Naive thymus-derived CD8-positive, alpha-beta T cell (primary cell): ENCODE data around the gene NDUFA13. TPM values are rescaled to one million over a fixed set of nuclear protein-coding genes. Genes with fewer than 3 reads are reported as not detected.

ENCODE experiments used
- ATAC-seq, 2 donors: fragments of 150-1000 bp; cut with Tn5 transposase in 1 of 2; sonication (Bioruptor Pico), chemical (Tn5 transposase) in 1 of 2; 1 replicate in 1 of 2; 2 replicates in 1 of 2; pipeline ENCODE4 v1.10.0; 2021; ENCODE audit warnings: mild to moderate bottlenecking in 2 of 2, moderate library complexity in 2 of 2
- POLR2A ChIA-PET: fragments of 350-600 bp; sonication (Branson Sonifier 250); formaldehyde crosslinking; loops from one replicate; lab custom pipeline; 2021; ENCODE audit warnings: antibody characterized with exemption; lab: Charles Lee
- DNase-seq, 10 donors: peaks; one replicate each; pipeline versions ENCODE4 v3.0.0 to v3.0.0-alpha.2; 2020 to 2022
- H3K27ac Mint-ChIP-seq, 10 donors: one replicate each; pipeline ENCODE4 v1.8.0; 2020 to 2022; ENCODE audit warnings: mild to moderate bottlenecking in 10 of 10, mixed read lengths in 10 of 10, moderate library complexity in 4 of 10, inconsistent platforms in 1 of 10
- H3K27me3 Mint-ChIP-seq, 5 donors: one replicate each; pipeline ENCODE4 v1.8.0; 2021 to 2022; ENCODE audit warnings: mixed read lengths in 5 of 5
- H3K36me3 Mint-ChIP-seq, 3 donors: one replicate each; pipeline ENCODE4 v1.8.0; 2020 to 2022; ENCODE audit warnings: mixed read lengths in 3 of 3, mild to moderate bottlenecking in 2 of 3, inconsistent platforms in 1 of 3
- H3K4me1 Mint-ChIP-seq, 4 donors: one replicate each; pipeline ENCODE4 v1.8.0; 2021 to 2022; ENCODE audit warnings: mixed read lengths in 4 of 4
- H3K4me3 Mint-ChIP-seq, 10 donors: one replicate each; pipeline ENCODE4 v1.8.0; 2020 to 2022; ENCODE audit warnings: mild to moderate bottlenecking in 10 of 10, mixed read lengths in 10 of 10, moderate library complexity in 6 of 10, inconsistent platforms in 1 of 10
- H3K9me3 Mint-ChIP-seq, 9 donors: one replicate each; pipeline ENCODE4 v1.8.0; 2020 to 2022; ENCODE audit warnings: mixed read lengths in 9 of 9, mild to moderate bottlenecking in 3 of 9, inconsistent platforms in 1 of 9, moderate library complexity in 1 of 9
- polyA plus RNA-seq, 3 donors: library from polyadenylated mRNA; unstranded; fragments of 300-500 nt; fragmentation: Illumina TruSeq; gene quantifications; one replicate each; pipeline ENCODE4 v1.2.3, GENCODE V29; 2021
- total RNA-seq, 8 experiments: library from RNA in 2 of 8; stranded (reverse) in 2 of 8; gene quantifications; one replicate each; pipeline ENCODE4 v1.2.3 and lab custom pipeline; 2021 to 2026

NDUFA13 gene
- total and polyA plus RNA-seq, 5 experiments from 2014 or later: 177 to 360 (median 329) TPM

- Mint-ChIP-seq H3K9me3 (no peaks in the 10 kb centered on the region), H3K27ac (peak overlapping the region in 4 of 10 donors; percentile 62 to 86 (median 84)), H3K36me3 (peaks cover 0 to 12% (median 2%) of the 10 kb centered on the region in 3 donors), H3K4me3 (no peak overlapping the region), H3K27me3 (no peaks in the 10 kb centered on the region), H3K4me1 (peaks cover 14 to 37% (median 21%) of the 10 kb centered on the region in 4 donors)
- ATAC-seq (no peak), DNase-seq (no peak)
- POLR2A ChIA-PET: interaction anchor here (0.6 to 1.1 kb wide), 2 partner anchors 40 to 58 kb away, joined by 3 to 8 read pairs; no protein-coding TSS in a partner anchor
Observed at GRCh38 chr19:19558055-19558454, 42.0 kb downstream of the NDUFA13 start.

DNA sequence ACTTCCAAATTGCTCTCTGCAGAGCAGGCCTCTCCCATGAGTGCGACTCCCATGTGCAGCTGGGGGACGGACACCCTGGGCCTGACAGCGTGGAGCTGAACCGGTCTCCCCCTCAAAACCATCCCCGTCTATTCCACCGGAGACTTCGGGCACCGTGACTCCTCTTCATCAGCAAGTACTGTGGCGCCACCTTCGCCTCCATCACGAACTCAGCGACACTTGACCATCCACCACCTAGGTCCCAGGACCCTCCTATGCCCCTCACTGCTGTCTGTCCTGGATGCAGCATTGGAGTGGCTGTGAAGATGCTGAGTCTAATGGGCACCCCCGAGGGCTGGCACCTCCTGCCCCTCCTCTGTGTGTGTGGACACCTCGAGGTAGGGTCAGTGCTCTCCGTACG, 42.6 kb downstream of the NDUFA13 start:
- Mint-ChIP-seq H3K4me1 (peaks cover 14 to 40% (median 22%) of the 10 kb centered on the region in 4 donors), H3K36me3 (peaks cover 0 to 13% (median 2%) of the 10 kb centered on the region in 3 donors), H3K27me3 (no peaks in the 10 kb centered on the region), H3K9me3 (no peaks in the 10 kb centered on the region), H3K27ac (peak overlapping the region in 6 of 10 donors; percentile 47 to 86 (median 75)), H3K4me3 (peak overlapping the region in 1 of 10 donors; percentile 25)
- no peak for ATAC-seq
- DNase-seq: no peak
- POLR2A ChIA-PET: interaction anchor here (0.6 to 1.4 kb wide), 2 partner anchors 58 to 67 kb away, joined by 3 to 11 read pairs; no protein-coding TSS in a partner anchor

- POLR2A ChIA-PET: interaction anchor here (1.1 to 1.5 kb wide), 5 partner anchors 30 to 69 kb away, joined by 3 to 11 read pairs (median 5); no protein-coding TSS in a partner anchor
- H3K4me3 Mint-ChIP-seq: no peak overlapping the region
- H3K9me3 Mint-ChIP-seq: no peaks in the 10 kb centered on the region
- ATAC-seq (no peak), DNase-seq (no peak)
- peak overlapping the region in 5 of 10 donors; percentile 47 to 87 (median 79) for H3K27ac Mint-ChIP-seq
- peaks cover 13 to 31% (median 20%) of the 10 kb centered on the region in 4 donors for H3K4me1 Mint-ChIP-seq
- H3K27me3 Mint-ChIP-seq: no peaks in the 10 kb centered on the region
- peaks cover 0 to 22% (median 11%) of the 10 kb centered on the region in 3 donors for H3K36me3 Mint-ChIP-seq
Observed at GRCh38 chr19:19559931-19560330, 43.9 kb downstream of the NDUFA13 start.

- Mint-ChIP-seq H3K4me1 (peaks cover 13 to 31% (median 20%) of the 10 kb centered on the region in 4 donors), H3K36me3 (peaks cover 0 to 29% (median 15%) of the 10 kb centered on the region in 3 donors), H3K9me3 (no peaks in the 10 kb centered on the region), H3K27ac (peak overlapping the region in 3 of 10 donors; percentile 30 to 88 (median 72)), H3K27me3 (no peaks in the 10 kb centered on the region), H3K4me3 (no peak overlapping the region)
- ATAC-seq (no peak), DNase-seq (no peak)
- POLR2A ChIA-PET: interaction anchor here (0.5 to 1.9 kb wide), 5 partner anchors 35 to 103 kb away, joined by 3 to 4 read pairs (median 3); partner anchors contain the start of gene GMIP
Observed at GRCh38 chr19:19561946-19562664, 46.1 kb downstream of the NDUFA13 start.

DNA sequence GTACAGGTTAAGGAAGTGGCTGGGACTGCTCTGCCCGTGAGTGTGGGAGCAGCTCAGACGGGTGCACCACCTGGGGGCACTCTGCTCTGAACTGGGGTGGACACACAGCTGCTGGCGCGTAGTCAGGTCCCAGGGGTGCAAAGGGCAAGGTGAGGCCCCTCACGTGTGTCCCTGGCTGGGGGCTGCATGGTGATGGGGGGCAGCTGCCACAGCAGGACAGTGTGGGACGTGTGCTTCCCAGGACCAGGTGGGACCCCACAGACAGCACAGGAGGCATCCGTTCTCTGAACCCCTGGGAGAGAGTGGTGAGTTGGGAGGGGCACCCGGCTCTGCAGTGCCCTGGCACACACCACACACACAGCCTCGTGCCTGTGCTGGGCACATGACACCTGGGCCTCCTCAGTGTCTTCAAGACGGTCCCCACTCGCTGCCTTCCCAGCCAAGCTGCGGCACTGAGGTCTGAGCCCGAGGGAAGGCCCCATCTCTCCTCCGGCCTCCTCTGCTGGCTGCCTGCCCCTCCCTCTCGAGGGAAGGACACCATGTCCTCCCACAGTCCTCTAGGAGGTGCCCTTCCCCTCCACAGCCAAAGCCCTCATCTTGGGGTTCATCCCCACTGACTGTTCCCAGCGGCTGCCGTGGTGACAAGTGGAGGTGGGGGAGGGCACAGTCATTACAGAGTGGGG, 46.8 kb downstream of the NDUFA13 start:
- POLR2A ChIA-PET: interaction anchor here (0.9 to 1.9 kb wide), 4 partner anchors 34 to 106 kb away, joined by 3 to 4 read pairs (median 3); partner anchors contain the start of genes GMIP and NDUFA13
- H3K9me3 Mint-ChIP-seq: no peaks in the 10 kb centered on the region
- H3K27ac Mint-ChIP-seq: peak overlapping the region in 4 of 10 donors; percentile 30 to 84 (median 73)
- ATAC-seq (peak; percentile 91 to 92), DNase-seq (peak in 8 of 10 donors; percentile 32 to 79 (median 47))
- peaks cover 0 to 33% (median 15%) of the 10 kb centered on the region in 3 donors for H3K36me3 Mint-ChIP-seq
- H3K4me1 Mint-ChIP-seq: peaks cover 14 to 31% (median 20%) of the 10 kb centered on the region in 4 donors
- no peaks in the 10 kb centered on the region for H3K27me3 Mint-ChIP-seq
- no peak overlapping the region for H3K4me3 Mint-ChIP-seq

DNA sequence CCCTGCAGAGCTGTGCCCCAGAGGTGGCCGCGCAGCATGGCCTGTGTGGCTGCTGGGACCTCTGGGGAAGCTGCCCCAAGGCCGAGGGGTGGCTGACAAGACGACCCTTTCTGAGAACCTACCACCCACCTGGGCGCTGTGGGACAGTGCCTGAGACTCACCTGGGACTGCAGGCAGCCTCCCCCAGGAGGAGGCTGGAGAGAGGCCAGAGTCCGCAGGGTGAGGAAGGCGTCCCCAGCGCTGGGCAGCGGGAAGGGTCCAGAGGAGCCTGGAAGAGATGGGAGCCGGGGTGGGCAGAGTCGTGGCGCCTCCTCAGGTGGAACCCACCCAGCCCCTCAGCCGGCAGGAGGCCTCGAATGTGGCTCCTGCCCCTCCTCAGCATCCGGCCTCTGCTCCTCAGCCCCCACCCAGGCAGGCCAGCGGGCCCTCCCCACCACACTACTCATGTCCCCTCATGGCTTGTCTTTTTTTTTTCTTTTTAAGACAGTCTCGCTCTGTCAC, 47.4 kb downstream of the NDUFA13 start:
- H3K36me3 Mint-ChIP-seq: peaks cover 0 to 34% (median 15%) of the 10 kb centered on the region in 3 donors
- DNase-seq: no peak
- H3K27ac Mint-ChIP-seq: peak overlapping the region in 5 of 10 donors; percentile 36 to 79 (median 68)
- ATAC-seq: no peak
- H3K4me1 Mint-ChIP-seq: peaks cover 13 to 29% (median 19%) of the 10 kb centered on the region in 4 donors
- H3K27me3 Mint-ChIP-seq: no peaks in the 10 kb centered on the region
- no peak overlapping the region for H3K4me3 Mint-ChIP-seq
- H3K9me3 Mint-ChIP-seq: no peaks in the 10 kb centered on the region
- POLR2A ChIA-PET: interaction anchor here (0.9 to 1.9 kb wide), 4 partner anchors 33 to 106 kb away, joined by 3 to 4 read pairs (median 3); partner anchors contain the start of genes GMIP and NDUFA13

GRCh38 chr19:19566306-19566705, 50.3 kb downstream of the NDUFA13 start:
- no peak overlapping the region for H3K4me3 Mint-ChIP-seq
- no peak for DNase-seq

GRCh38 chr19:19567391-19567790, 51.4 kb downstream of the NDUFA13 start:
- Mint-ChIP-seq H3K36me3 (peaks cover 0 to 46% (median 25%) of the 10 kb centered on the region in 3 donors), H3K4me3 (no peak overlapping the region), H3K27ac (peak overlapping the region in 2 of 10 donors; percentile 79 to 83), H3K9me3 (no peaks in the 10 kb centered on the region), H3K27me3 (no peaks in the 10 kb centered on the region), H3K4me1 (peaks cover 2 to 15% (median 7%) of the 10 kb centered on the region in 4 donors)
- no peak for DNase-seq
- no peak for ATAC-seq
- POLR2A ChIA-PET: interaction anchor here (0.9 to 1.4 kb wide), 3 partner anchors 35 to 66 kb away, joined by 3 to 4 read pairs (median 3); no protein-coding TSS in a partner anchor

More at GRCh38 chr19:19566306-19566705, 50.3 kb downstream of the NDUFA13 start:
- no peaks in the 10 kb centered on the region for H3K9me3 Mint-ChIP-seq
- peak overlapping the region in 3 of 10 donors; percentile 47 to 84 (median 57) for H3K27ac Mint-ChIP-seq
- H3K36me3 Mint-ChIP-seq: peaks cover 0 to 49% (median 26%) of the 10 kb centered on the region in 3 donors
- no peaks in the 10 kb centered on the region for H3K27me3 Mint-ChIP-seq
- no peak for ATAC-seq
- peaks cover 5 to 20% (median 7%) of the 10 kb centered on the region in 4 donors for H3K4me1 Mint-ChIP-seq
- POLR2A ChIA-PET: interaction anchor here (0.7 kb wide), 1 partner anchor 49 kb away, joined by 4 read pairs; no protein-coding TSS in a partner anchor

DNA sequence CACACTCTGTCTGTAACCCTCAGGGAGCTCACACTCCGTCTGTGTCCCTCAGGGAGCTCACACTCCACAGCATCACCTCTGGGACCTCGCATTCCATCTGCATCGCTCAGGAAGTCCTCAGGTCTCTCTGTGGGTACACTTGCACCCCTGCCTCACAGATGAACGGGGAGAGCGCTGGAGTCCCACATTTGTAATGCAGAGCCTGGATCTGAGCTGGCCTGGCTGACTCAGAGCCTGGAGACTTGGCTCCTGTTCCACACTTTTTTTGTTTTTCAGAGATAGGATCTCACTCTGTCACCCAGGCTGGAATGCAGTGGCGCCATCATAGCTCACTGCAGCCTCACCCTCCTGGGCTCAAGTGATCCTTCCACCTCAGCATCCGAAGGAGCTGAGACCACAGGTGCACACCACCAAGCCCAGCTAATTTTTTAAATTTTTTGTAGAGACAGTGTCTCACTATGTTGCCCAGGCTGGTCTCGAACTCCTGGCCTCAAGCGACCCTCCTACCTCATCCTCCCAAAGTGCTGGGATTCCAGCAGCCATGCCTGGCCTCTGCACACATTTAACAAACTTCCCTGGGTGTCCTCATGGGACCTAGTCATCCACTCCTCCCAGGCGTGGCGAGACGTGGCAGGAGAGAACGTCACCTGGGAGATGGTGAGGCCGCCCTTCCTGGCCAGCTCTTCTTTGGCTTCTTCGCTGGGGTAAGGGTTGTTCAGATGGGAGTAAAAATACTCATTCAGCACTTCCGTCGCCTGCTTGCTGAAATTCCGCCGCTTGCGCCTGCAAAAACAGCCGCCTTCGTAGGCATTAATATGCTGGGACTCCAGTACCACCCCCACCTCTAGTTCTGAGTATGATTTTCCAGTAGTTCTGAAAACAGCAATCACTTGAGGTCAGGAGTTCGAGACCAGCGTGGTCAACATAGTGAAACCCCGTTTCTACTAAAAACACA, 53.1 kb downstream of the NDUFA13 start:
- ATAC-seq (no peak), DNase-seq (no peak)
- POLR2A ChIA-PET: interaction anchor here (1.1 to 1.4 kb wide), 2 partner anchors 27 to 37 kb away, joined by 3 read pairs; no protein-coding TSS in a partner anchor
- Mint-ChIP-seq H3K27ac (peak overlapping the region in 3 of 10 donors; percentile 19 to 31 (median 28)), H3K27me3 (no peaks in the 10 kb centered on the region), H3K9me3 (no peaks in the 10 kb centered on the region), H3K36me3 (peaks cover 0 to 43% (median 24%) of the 10 kb centered on the region in 3 donors), H3K4me1 (peaks cover 0 to 7% (median 3%) of the 10 kb centered on the region in 4 donors), H3K4me3 (no peak overlapping the region)

- no peaks in the 10 kb centered on the region for H3K9me3 Mint-ChIP-seq
- H3K27ac Mint-ChIP-seq: peak overlapping the region in 2 of 10 donors; percentile 20 to 52
- H3K36me3 Mint-ChIP-seq: peaks cover 0 to 32% (median 13%) of the 10 kb centered on the region in 3 donors
- H3K4me3 Mint-ChIP-seq: no peak overlapping the region
- POLR2A ChIA-PET: interaction anchor here (0.5 to 1.2 kb wide), 3 partner anchors 14 to 21 kb away, joined by 3 to 5 read pairs (median 3); no protein-coding TSS in a partner anchor
- H3K4me1 Mint-ChIP-seq: peaks cover 0 to 10% (median 6%) of the 10 kb centered on the region in 4 donors
- ATAC-seq: no peak
- H3K27me3 Mint-ChIP-seq: no peaks in the 10 kb centered on the region
- DNase-seq: no peak
Observed at GRCh38 chr19:19570571-19570970, 54.5 kb downstream of the NDUFA13 start.
